AG09309 (cell line): ENCODE data around the gene RPS19BP1.

Experiments used
- DNase-seq: peaks from one replicate; pipeline ENCODE4 v3.0.0-alpha.2; 2010; ENCODE audit warnings: low read depth
- H3K4me3 ChIP-seq: 2 replicates; pipeline ENCODE4 v1.5.1; 2011; ENCODE audit warnings: mild to moderate bottlenecking, low read depth, low read length, moderate library complexity; ENCODE audit not compliant: control insufficient read depth
- CTCF ChIP-seq: IDR thresholded peaks from 2 replicates; pipeline ENCODE4 v1.5.1; 2011; ENCODE audit warnings: mild to moderate bottlenecking, low read depth, low read length, inconsistent platforms; ENCODE audit not compliant: insufficient read depth, control insufficient read depth; ENCODE audit errors: missing control alignments

RPS19BP1 gene

GRCh38 chr22:39486951-39487825, 45.4 kb downstream of the RPS19BP1 start:
- H3K4me3 ChIP-seq, result no peak overlapping the region
- TF ChIP-seq CTCF, result no peak
- no peak for DNase-seq

- no peak for DNase-seq
- TF ChIP-seq CTCF, result no peak
These were observed 49.8 kb downstream of the RPS19BP1 start for GRCh38 chr22:39482768-39483167.

GRCh38 chr22:39481595-39481994, 51.0 kb downstream of the RPS19BP1 start:
- TF ChIP-seq CTCF, result no peak
- H3K4me3 ChIP-seq, result no peak overlapping the region
- no peak for DNase-seq

More at GRCh38 chr22:39482768-39483167, 49.8 kb downstream of the RPS19BP1 start:
- no peak overlapping the region for H3K4me3 ChIP-seq

- no peak for DNase-seq
- no peak overlapping the region for H3K4me3 ChIP-seq
- TF ChIP-seq CTCF, result no peak
These were observed 51.5 kb downstream of the RPS19BP1 start for GRCh38 chr22:39481054-39481453.

GRCh38 chr22:39480557-39480956, 52.0 kb downstream of the RPS19BP1 start:
- DNase-seq, result no peak
- H3K4me3 ChIP-seq, result no peak overlapping the region
- no peak for TF ChIP-seq CTCF

- no peak for TF ChIP-seq CTCF
- DNase-seq, result no peak
- no peak overlapping the region for H3K4me3 ChIP-seq
These were observed 53.3 kb downstream of the RPS19BP1 start for GRCh38 chr22:39479254-39479653.
